ENCODE measurements around the gene PLEKHM3. TPM values are rescaled to one million over a fixed set of nuclear protein-coding genes. Genes with fewer than 3 reads are reported as not detected.

PLEKHM3 gene
- total RNA-seq, 1 donor from 2014 or later = 10.4 TPM

DNA sequence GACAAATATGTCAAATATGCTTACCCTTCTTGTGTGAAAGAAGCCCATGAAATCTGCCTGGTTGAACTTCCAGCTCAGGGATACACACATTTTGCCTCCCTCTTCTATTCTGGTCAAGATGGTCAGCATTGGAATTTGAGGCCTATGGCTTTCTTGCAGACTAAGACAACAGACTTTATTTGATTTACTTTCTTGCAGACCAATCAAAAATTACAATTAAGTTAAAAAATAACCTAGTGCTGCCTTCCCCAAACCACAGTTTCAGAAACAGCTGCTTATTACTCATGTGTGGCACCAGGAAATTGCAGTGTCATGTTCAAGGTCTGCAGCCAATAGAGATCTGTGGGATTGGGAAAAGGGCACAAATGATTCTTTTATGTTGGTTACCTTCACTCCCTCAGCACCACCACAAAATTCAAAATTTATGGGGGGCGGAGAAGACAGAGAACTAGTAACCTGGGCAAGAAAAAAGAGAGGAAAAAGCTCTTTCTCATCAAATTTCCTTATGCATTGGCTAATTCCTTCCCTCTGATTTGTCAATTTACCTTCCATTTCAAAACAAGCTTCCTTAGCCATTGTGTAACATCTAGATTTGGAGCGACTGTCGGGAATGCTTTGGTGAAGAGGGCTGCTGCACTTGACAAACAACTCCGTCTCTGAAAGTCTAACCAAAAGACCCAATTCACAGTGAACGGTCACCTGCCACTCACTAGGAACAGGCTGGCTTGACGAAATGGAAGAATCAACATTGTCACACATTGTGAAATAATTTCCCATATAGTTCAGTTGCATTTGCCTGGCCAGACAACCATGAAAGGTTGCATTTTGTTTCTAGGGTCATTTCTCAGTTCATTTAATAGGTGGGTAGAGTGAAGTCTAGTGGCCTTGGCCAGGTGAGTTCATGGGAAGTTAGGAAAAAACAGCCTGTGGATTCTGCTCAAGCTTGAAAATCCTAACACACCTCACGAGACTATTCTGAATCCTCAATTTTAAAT lies 155.2 kb downstream of the PLEKHM3 start:
- Mint-ChIP-seq H3K9me3 (ENCODE audit: unreplicated experiment) (no peaks in the 10 kb centered on the region), H3K4me1 (ENCODE audit: unreplicated experiment) (no peaks in the 10 kb centered on the region), H3K27me3 (ENCODE audit: unreplicated experiment) (peaks cover 1% of the 10 kb centered on the region), H3K36me3 (ENCODE audit: low read depth, unreplicated experiment) (no peaks in the 10 kb centered on the region), H3K4me3 (ENCODE audit: unreplicated experiment) (no peak overlapping the region), H3K27ac (ENCODE audit: unreplicated experiment) (no peak overlapping the region)
- DNase-seq (ENCODE audit: low spot score) = no peak
- TF ChIP-seq, protein P1, sequence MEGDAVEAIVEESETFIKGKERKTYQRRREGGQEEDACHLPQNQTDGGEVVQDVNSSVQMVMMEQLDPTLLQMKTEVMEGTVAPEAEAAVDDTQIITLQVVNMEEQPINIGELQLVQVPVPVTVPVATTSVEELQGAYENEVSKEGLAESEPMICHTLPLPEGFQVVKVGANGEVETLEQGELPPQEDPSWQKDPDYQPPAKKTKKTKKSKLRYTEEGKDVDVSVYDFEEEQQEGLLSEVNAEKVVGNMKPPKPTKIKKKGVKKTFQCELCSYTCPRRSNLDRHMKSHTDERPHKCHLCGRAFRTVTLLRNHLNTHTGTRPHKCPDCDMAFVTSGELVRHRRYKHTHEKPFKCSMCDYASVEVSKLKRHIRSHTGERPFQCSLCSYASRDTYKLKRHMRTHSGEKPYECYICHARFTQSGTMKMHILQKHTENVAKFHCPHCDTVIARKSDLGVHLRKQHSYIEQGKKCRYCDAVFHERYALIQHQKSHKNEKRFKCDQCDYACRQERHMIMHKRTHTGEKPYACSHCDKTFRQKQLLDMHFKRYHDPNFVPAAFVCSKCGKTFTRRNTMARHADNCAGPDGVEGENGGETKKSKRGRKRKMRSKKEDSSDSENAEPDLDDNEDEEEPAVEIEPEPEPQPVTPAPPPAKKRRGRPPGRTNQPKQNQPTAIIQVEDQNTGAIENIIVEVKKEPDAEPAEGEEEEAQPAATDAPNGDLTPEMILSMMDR (IDR thresholded peaks at IDR 0.05; ENCODE audit: unreplicated experiment) = no peak

DNA sequence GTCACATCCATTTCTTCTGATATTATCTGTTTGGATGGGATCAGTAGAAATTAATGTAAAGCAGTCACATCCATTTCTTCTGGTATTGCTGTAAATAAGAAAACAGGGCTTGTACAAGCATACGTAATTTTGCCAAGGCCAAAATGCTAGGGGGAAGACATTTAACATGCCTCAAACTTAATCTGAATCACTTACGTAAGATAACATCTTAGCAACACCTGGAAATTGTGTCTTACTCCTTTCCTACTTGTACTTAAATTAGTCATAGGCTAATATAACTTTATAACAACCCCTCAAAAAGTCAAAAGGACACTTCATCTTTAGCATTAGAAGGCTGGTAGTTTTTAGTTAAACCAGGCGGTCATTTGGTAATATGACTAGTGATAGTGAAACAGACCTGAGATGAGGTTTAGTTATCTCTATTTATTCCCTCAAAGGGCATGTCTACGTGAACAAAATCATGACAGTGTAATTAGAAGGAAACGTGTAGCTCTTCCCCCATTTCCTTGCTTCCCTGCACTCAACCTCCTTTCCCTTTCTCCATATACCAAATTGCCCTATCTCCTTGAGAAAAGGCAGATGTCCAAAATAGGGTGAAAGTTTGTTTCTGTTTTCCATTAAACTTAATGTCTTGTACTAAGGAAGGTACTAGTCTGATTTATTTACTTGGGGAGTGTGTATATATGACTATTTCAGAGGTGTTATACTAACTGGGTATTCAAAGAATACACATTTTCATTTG lies 156.3 kb downstream of the PLEKHM3 start:
- Mint-ChIP-seq H3K4me3 (ENCODE audit: unreplicated experiment) (no peak overlapping the region), H3K27me3 (ENCODE audit: unreplicated experiment) (peaks cover 1% of the 10 kb centered on the region), H3K36me3 (ENCODE audit: low read depth, unreplicated experiment) (no peaks in the 10 kb centered on the region), H3K27ac (ENCODE audit: unreplicated experiment) (no peak overlapping the region), H3K4me1 (ENCODE audit: unreplicated experiment) (no peaks in the 10 kb centered on the region), H3K9me3 (ENCODE audit: unreplicated experiment) (no peaks in the 10 kb centered on the region)
- TF ChIP-seq, protein P1 (IDR thresholded peaks at IDR 0.05; ENCODE audit: unreplicated experiment) = no peak
- no peak for DNase-seq (ENCODE audit: low spot score)

DNA sequence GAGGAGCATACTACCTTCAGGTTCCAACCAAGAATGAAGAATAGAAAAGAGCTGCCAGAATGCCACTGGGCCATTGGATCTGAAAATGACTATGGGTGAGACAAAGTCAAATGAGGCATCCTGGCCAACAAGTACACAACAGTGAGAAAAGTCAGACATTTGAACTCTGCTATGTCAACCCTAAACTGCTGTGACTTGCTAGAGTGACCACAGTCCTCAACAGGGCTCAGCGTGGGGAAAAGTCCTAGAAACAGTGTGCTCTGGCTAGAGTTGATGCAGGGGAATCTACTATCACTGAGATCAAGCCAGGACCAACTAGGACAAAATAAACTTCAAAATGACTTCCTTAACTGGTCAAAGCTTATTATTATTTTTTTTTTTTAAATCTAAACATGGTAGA lies 157.4 kb downstream of the PLEKHM3 start:
- TF ChIP-seq, protein P1 (IDR thresholded peaks at IDR 0.05; ENCODE audit: unreplicated experiment) = no peak
- no peak for DNase-seq (ENCODE audit: low spot score)
- Mint-ChIP-seq H3K27ac (ENCODE audit: unreplicated experiment) (no peak overlapping the region), H3K36me3 (ENCODE audit: low read depth, unreplicated experiment) (no peaks in the 10 kb centered on the region), H3K4me1 (ENCODE audit: unreplicated experiment) (no peaks in the 10 kb centered on the region), H3K9me3 (ENCODE audit: unreplicated experiment) (no peaks in the 10 kb centered on the region), H3K4me3 (ENCODE audit: unreplicated experiment) (no peak overlapping the region), H3K27me3 (ENCODE audit: unreplicated experiment) (peaks cover 1% of the 10 kb centered on the region)

DNA sequence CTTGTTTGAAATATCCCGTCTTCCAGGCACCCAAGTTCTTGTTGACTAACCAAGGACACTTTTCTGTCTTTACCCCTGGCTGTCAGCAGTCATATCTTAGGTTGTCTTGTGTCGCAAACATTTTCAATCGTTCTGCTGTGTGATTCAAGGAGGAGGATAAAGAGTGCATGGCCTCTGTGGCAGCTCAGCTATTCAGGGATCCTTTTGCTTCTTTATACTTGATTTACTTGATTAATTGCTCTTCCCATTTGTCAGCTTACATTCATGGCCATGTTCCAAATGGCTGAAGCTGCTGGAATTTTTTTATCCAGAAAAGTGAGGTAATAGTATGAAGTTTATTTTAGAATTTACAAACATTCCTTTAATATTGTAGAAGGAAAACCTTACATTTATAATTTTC lies 158.3 kb downstream of the PLEKHM3 start:
- no peak for DNase-seq (ENCODE audit: low spot score)
- Mint-ChIP-seq H3K36me3 (ENCODE audit: low read depth, unreplicated experiment) (no peaks in the 10 kb centered on the region), H3K9me3 (ENCODE audit: unreplicated experiment) (no peaks in the 10 kb centered on the region), H3K27me3 (ENCODE audit: unreplicated experiment) (peaks cover 1% of the 10 kb centered on the region), H3K27ac (ENCODE audit: unreplicated experiment) (no peak overlapping the region), H3K4me1 (ENCODE audit: unreplicated experiment) (no peaks in the 10 kb centered on the region), H3K4me3 (ENCODE audit: unreplicated experiment) (no peak overlapping the region)
- TF ChIP-seq, protein P1 (IDR thresholded peaks at IDR 0.05; ENCODE audit: unreplicated experiment) = no peak
